MM.1S (cell line): ENCODE results near the gene ADGRD1.

Experiments
- CTCF ChIP-seq: fragments of 300-600 bp; sonication (generic); IDR thresholded peaks from 2 replicates; pipeline ENCODE4 v1.5.1; 2016; ENCODE audit warnings: antibody characterized with exemption, low read length, mixed read lengths
- EZH2 ChIP-seq: fragments of 300-600 bp; sonication (generic); optimal IDR thresholded peaks from 2 replicates; pipeline ENCODE3; 2017; ENCODE audit warnings: low read depth, mild to moderate bottlenecking, antibody characterized with exemption, low read length, mixed read lengths
- EZH2phosphoT487 ChIP-seq: fragments of 300-600 bp; sonication (generic); IDR thresholded peaks from 2 replicates; pipeline ENCODE4 v1.6.1; 2018; ENCODE audit warnings: antibody characterized with exemption, low read length

GRCh38 chr12:131142891-131143657 is 189.4 kb downstream of the ADGRD1 start:
- TF ChIP-seq CTCF (no peak), EZH2 (no peak), EZH2phosphoT487 (no peak)
